GM18502 (cell line): Measurements from ENCODE around the gene GSTM2.
"Not testable (repeated sequence)": the region's sequence is repeated elsewhere in the genome, so short reads cannot be mapped to it uniquely, and the experiment has no call there.

Source experiments
- ATAC-seq: cut with Tn5 transposase; IDR thresholded peaks from one replicate; pipeline ENCODE4 v1.9.1; 2021; ENCODE audit warnings: mild to moderate bottlenecking; ENCODE audit not compliant: unreplicated experiment, poor library complexity

Gene GSTM2

GRCh38 chr1:109673861-109674260, 6.0 kb downstream of the GSTM2 start:
- not testable (repeated sequence) for ATAC-seq

- ATAC-seq, result not testable (repeated sequence)
These were observed 9.0 kb downstream of the GSTM2 start for GRCh38 chr1:109676683-109677381.

- no peak for ATAC-seq
These were observed 9.6 kb downstream of the GSTM2 start for GRCh38 chr1:109677459-109677858.

GRCh38 chr1:109678637-109679036, 10.8 kb downstream of the GSTM2 start:
- not testable (repeated sequence) for ATAC-seq

GRCh38 chr1:109684777-109685176, 16.9 kb downstream of the GSTM2 start:
- ATAC-seq, result not testable (repeated sequence)

- not testable (repeated sequence) for ATAC-seq
These were observed 17.5 kb downstream of the GSTM2 start for GRCh38 chr1:109685399-109685798.

- ATAC-seq, result not testable (repeated sequence)
These were observed 18.0 kb downstream of the GSTM2 start for GRCh38 chr1:109685890-109686289.

- peak; percentile 11 for ATAC-seq
These were observed 19.3 kb downstream of the GSTM2 start for GRCh38 chr1:109687109-109687508.

- ATAC-seq, result peak; percentile 96
These were observed 20.0 kb downstream of the GSTM2 start, which contains the start of gene GSTM1 for GRCh38 chr1:109687641-109688499. Gene GSTM1 (plus strand): TSS chr1:109687817. CDS start chr1:109687874, 57 bp downstream.

- ATAC-seq, result no peak
These were observed 22.1 kb downstream of the GSTM2 start for GRCh38 chr1:109689844-109690405.

- no peak for ATAC-seq
These were observed 23.9 kb downstream of the GSTM2 start for GRCh38 chr1:109691759-109692158.

- not testable (repeated sequence) for ATAC-seq
These were observed 26.5 kb downstream of the GSTM2 start for GRCh38 chr1:109694400-109694799.

GRCh38 chr1:109695138-109695537, 27.3 kb downstream of the GSTM2 start:
- ATAC-seq, result not testable (repeated sequence)

GRCh38 chr1:109697066-109697465, 29.2 kb downstream of the GSTM2 start:
- no peak for ATAC-seq

GRCh38 chr1:109697861-109698260, 30.0 kb downstream of the GSTM2 start:
- not testable (repeated sequence) for ATAC-seq

- not testable (repeated sequence) for ATAC-seq
These were observed 35.1 kb downstream of the GSTM2 start for GRCh38 chr1:109702940-109703339.

GRCh38 chr1:109704173-109704572, 36.3 kb downstream of the GSTM2 start:
- ATAC-seq, result no peak

GRCh38 chr1:109705411-109705810, 37.6 kb downstream of the GSTM2 start:
- ATAC-seq, result no peak

GRCh38 chr1:109708949-109709348, 41.1 kb downstream of the GSTM2 start:
- ATAC-seq, result not testable (repeated sequence)

- not testable (repeated sequence) for ATAC-seq
These were observed 42.0 kb downstream of the GSTM2 start for GRCh38 chr1:109709822-109710221.
